GM04503 (cell line): Measurements from ENCODE around the gene SMYD1.

Experiments
- DNase-seq: peaks from one replicate; pipeline ENCODE4 v3.0.0-alpha.2; 2012; ENCODE audit warnings: low read depth

SMYD1 gene

GRCh38 chr2:88088999-88089398, 21.4 kb downstream of the SMYD1 start:
- DNase-seq, result no peak

DNA sequence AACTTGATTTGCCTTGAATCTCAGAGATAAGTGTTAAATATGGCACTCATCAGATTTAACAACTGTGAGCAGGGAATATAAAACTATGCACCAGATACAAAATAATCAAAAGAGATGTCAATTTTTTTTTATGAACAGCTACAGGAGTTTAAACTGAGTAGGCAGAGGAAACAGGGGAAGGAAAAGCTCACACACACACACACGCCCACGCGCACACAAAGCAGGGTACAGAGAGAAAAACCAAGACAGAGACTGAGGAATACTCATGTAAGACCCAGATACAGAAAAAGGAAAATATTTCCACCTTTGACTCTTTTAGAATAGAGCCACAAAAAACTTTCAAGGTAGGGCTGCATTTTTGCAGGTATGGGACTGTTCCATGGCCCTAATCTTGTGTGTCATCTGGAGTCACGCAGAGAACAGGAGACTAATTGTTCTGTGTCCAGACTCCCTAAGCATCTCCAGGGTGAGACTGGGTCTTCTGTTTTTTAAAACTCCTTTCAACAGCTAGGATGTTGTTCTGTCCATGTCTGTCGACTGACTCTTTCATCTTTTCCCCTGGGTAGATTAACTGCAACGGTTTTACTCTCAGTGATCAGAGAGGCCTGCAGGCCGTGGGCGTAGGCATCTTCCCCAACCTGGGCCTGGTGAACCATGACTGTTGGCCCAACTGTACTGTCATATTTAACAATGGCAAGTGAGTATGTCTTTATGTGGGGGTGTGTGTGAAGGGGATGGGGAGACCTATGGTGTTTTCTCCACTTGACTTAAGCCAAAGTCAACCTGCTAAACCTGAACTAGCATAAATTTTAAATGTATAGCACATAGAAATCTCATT, 23.0 kb downstream of the SMYD1 start:
- no peak for DNase-seq

- no peak for DNase-seq
These were observed 24.3 kb downstream of the SMYD1 start for GRCh38 chr2:88091943-88092342.

- DNase-seq, result no peak
These were observed 25.1 kb downstream of the SMYD1 start for GRCh38 chr2:88092773-88093172.

DNA sequence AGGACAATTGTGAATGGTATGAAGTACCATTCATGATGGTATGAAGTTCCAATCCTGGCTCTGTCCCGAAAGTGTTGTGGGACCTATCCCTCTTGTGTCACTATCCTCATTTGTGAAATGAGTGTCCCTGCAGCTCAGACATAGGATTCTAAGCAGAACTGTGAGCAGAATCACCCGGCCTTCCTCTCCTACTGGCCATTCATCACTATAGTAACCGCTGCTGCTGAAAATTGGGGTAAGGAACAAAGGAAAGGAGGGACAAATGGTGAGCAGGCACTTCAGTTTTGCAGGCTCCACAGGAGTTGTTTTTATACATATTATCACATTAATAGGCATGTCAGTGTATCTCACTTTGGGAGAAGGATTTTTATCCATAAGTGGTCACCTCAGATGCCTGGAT, 27.4 kb downstream of the SMYD1 start:
- DNase-seq, result no peak

DNA sequence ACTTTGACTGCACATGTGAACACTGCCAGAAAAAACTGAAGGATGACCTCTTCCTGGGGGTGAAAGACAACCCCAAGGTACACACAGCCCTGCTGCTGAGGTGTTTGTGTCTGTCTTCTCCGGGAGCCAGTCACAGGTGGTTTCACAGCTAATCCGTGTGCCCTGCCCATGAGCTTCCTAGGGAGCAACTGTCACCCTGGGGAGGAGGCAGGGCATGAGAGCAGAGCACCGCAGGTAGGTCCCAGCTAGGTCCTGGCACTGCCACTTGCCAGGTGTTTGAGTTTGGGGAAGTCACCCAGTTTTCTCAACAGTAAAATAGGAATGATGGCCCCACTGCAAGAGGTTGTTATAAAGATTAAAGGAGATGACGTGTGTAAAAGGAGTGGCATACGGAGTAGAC, 29.1 kb downstream of the SMYD1 start:
- DNase-seq, result no peak

DNA sequence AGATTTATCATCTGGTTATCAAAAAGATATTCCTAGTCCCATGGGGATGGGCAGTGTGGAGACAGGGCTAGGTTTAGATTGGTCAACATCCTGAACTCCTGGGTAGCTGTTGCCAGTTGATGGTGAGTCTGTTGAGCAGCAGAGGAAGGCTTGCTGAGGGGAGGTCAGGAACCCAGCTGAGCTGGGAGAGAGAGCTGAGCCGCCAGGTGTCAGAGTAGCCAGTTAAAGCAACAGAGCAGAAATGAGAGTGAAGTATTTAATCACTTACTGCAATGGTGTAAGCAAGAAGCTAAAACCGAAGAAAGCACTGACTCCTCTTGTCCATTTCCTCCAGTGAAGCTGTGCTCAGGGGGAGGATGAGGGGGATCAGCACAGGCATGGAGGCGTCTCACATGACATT, 29.6 kb downstream of the SMYD1 start:
- DNase-seq, result no peak

GRCh38 chr2:88097891-88098557, 30.4 kb downstream of the SMYD1 start:
- DNase-seq, result no peak

GRCh38 chr2:88098558-88098900, 30.9 kb downstream of the SMYD1 start:
- no peak for DNase-seq

GRCh38 chr2:88099798-88100488, 32.3 kb downstream of the SMYD1 start:
- no peak for DNase-seq

GRCh38 chr2:88100489-88100858, 32.8 kb downstream of the SMYD1 start:
- DNase-seq, result no peak

DNA sequence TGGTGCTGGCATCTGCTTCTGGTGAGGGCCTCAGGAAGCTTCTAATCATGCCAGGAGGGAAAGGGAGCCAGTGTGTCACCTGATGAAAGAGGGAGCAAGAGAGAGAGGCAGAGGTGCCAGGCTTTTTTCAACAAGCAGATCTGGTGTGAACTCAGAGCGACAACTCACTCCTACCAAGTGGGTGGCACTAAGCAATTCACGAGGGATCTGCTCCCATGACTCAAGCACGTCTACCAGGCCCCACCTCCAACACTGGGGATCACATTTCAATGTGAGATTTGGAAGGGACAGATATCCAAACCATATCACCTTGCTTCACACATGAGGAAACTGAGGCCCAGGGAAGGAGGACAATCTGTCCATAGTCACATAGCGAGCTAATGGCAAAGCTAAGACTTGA, 41.2 kb downstream of the SMYD1 start:
- no peak for DNase-seq

DNA sequence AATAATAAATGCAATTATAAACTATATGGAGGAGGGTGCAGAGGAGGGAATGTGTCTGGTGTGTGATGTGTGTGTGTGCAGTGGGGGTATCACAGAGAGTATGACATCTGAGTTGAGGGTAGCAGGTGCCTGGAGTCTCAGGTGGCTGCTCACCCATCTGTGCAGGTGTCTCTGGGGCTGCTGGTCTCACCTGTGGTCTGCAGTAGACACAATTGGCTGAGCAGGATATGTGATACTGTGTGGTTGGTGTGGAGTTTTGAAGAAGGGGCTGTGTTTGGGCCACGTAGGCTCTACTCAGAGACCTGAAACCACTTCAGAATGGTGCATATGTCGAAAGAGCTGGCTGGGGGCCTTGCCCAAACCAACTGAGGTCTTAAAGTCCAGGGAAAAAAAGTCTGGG, 43.2 kb downstream of the SMYD1 start:
- DNase-seq, result no peak

- DNase-seq, result no peak
These were observed 45.4 kb downstream of the SMYD1 start for GRCh38 chr2:88113069-88113468.

- no peak for DNase-seq
These were observed 47.3 kb downstream of the SMYD1 start for GRCh38 chr2:88114889-88115288.

DNA sequence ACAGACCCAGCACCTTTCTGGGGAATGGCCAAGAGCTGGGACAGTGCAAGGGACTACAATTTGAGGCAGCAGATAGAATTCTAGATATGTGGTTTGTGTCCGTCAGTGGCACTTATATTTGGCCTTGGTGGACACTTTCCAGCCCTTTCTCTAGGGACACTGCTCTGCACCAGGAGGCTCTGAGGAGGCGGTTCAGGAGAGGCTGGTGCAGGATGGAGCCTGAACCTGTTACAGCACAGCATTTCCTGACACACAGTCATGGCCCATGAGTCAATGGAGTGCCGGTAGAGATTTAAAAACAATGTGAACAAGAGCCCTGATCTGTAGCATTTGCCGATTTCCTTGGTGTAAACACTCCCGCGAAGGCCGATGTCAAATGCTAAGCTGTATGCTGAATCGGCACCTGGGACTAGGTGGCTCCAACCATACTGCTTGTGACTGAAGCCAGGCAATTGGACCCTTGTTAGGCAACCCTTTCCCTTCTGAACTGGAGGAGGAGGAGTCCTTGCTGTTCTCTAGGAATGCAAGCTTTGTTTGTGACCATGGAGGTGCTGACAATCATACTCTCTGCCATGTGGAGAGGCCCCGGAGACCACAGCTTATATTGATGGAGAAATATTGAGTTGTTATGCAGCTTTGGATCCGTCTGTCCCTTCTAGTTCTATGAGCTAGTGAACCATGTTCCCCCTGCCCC, 48.3 kb downstream of the SMYD1 start:
- no peak for DNase-seq

DNA sequence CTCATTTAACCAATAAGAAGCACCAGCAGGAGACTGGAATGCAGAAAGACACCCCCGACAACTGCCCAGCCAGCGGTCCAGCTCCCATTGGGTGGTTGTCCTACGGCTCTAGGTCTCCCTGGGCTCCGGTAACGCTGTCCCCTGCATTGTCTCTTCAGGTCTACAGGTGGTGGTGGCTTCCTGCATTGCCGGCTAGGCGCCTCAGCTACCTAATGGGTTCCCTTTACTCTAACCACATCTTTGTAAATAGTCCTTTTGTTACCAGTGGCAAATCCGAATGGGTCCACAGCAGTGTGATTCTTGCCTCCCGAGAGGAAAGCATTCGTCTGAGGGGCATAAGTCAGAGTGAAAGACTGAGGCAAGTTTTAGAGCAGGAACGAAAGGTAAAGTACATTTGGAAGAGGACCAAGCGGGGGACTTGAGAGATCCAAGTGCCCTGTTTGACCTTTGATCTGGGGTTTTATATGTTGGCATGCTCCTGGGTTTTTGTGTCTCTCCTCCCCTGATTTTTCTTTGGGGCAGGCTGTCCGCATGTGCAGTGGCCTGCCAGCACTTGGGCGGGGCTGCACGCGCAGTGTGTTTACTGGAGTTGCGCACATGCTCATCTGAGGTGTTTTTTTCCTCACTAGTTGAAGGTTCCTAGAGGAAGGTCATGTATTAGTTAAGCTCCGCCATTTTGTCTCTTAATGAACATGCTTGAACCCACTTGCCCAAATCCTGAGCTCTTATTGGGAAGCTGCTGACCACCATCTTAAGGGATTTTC, 49.2 kb downstream of the SMYD1 start:
- no peak for DNase-seq

GRCh38 chr2:88117973-88118372, 50.3 kb downstream of the SMYD1 start:
- no peak for DNase-seq

- no peak for DNase-seq
These were observed 54.1 kb downstream of the SMYD1 start for GRCh38 chr2:88121678-88122077.

DNA sequence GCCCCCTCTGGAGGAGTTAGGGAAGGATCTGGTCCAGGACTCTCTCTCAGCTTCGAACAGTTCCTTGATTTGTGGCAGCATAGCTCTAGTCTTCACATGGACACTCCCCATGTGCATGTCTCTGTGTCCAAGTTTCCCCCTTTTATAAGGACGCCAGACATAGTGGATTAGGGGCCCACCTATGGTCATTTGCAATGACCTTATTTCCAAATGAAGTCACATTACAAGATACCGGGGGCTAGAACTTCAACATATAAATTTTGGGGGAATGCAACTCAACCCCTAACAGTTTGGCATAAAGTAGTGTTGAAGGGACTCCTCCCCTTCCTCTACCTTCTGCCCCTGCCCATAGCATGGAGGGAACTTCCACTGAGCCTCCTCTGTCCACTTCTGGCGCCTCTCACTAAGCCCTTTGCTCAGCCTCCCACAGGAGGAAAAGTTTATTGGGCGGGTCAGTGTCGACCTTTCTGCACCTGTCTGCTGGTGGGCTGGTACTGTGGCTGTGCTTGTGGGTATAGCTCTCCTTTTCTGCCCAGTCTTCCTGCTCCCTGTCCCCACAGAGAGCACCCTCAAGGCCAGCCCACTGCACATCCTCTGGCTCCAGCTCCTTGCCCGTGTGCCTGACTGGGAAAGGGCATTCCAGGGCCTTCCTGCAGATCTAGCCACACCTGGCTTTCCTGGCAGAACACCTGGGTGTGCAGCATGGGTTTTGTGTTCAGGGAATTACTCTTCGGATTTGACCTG, 54.7 kb downstream of the SMYD1 start:
- no peak for DNase-seq
